Body of pancreas (tissue), 4 donors: Measurements from ENCODE around the gene TPCN2. TPM values are rescaled to one million over a fixed set of nuclear protein-coding genes. Genes with fewer than 3 reads are reported as not detected.
A peak's percentile ranks its signal among the peaks of the same experiment; 100 is the strongest.

Experiments used
- ATAC-seq: fragments of 150-250 bp; one replicate; pipeline ENCODE4 v1.9.1; 2016
- DNase-seq, 4 donors: peaks; one replicate each; pipeline ENCODE4 v3.0.0-alpha.2; 2019
- H3K27ac ChIP-seq, 4 donors: fragments of 200-600 bp; sonication (generic); 1 replicate in 3 of 4; 2 replicates in 1 of 4; pipeline versions ENCODE4 v1.5.1 to v1.6.1; 2016 to 2019; ENCODE audit warnings: mild to moderate bottlenecking in 1 of 4, mixed read lengths in 1 of 4, moderate library complexity in 1 of 4
- H3K27me3 ChIP-seq, 2 donors: fragments of 200-600 bp; sonication (generic); one replicate each; pipeline ENCODE4 v1.6.0; 2016; ENCODE audit warnings: mild to moderate bottlenecking in 1 of 2
- H3K36me3 ChIP-seq, 2 donors: fragments of 200-600 bp; sonication (generic); replicated peaks in 1 of 2; 2 replicates each; pipeline ENCODE4 v1.5.1; 2016; ENCODE audit warnings: low read depth in 2 of 2; ENCODE audit not compliant: insufficient read depth in 1 of 2
- H3K4me1 ChIP-seq: fragments of 200-600 bp; sonication (generic); one replicate; pipeline ENCODE4 v1.6.0; 2016
- H3K4me3 ChIP-seq, 2 donors: fragments of 200-600 bp; sonication (generic); 1 replicate in 1 of 2; 2 replicates in 1 of 2; pipeline ENCODE4 v1.5.1; 2016 to 2019
- H3K9me3 ChIP-seq, 3 donors: fragments of 200-600 bp; sonication (generic); 1 replicate in 2 of 3; 2 replicates in 1 of 3; pipeline ENCODE4 v1.5.1; 2016
- CTCF ChIP-seq, 7 experiments: fragments of 450-650 bp in 4 of 7; fragments of 200-600 bp in 3 of 7; sonication (generic) in 3 of 7; IDR thresholded peaks; one replicate each; pipeline ENCODE4 v1.5.1; 2016 to 2019; ENCODE audit warnings: antibody characterized with exemption in 7 of 7
- POLR2A ChIP-seq, 3 donors: fragments of 450-650 bp; IDR thresholded peaks; one replicate each; pipeline ENCODE4 v1.6.1; 2016; ENCODE audit warnings: antibody characterized with exemption in 3 of 3, mild to moderate bottlenecking in 2 of 3
- WGBS, 2 donors: methylation state at CpG; one replicate each; pipeline ENCODE4 v1.1.5; 2017; 5-methylcytosine and 5-hydroxymethylcytosine counted together
- intact Hi-C: fragments of 100-400 bp; cut with DNase I; formaldehyde crosslinking; loops from one replicate; pipeline ENCODE4 v1.15.1; 2023
- total RNA-seq, 2 donors: library from RNA; depleted of rRNA; stranded (reverse); fragments of >200 nt; gene quantifications; one replicate each; pipeline ENCODE4 v1.1.0, GENCODE V29; 2016

The TPCN2 gene
- total RNA-seq, 2 donors from 2014 or later: 10.9 to 18.9 TPM

DNA sequence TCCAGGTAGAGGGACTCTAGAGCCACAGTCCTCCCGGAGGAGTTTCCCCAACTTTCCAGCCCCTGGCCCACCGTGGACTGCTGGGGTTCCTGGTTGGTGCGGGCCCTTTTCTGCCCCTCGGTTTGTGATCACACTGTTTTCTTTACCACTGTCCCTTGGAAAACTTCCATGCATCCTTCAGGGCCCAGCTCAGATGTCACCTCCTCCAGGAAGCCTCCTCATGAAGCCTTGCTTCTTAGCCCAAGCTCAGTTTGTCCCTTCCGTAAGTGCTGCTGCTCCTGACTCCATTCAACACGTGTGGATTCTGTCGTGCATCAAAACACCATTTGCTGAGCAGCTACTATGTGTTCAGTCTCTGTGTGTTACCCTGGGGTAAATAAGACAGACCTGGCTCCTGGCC lies 15.9 kb upstream of the TPCN2 start:
- no peaks in the 10 kb centered on the region for H3K27me3 ChIP-seq
- DNase-seq (no peak), ATAC-seq (no peak)
- no peaks in the 10 kb centered on the region for H3K9me3 ChIP-seq
- intact Hi-C loops: no loop called here
- H3K27ac ChIP-seq: no peak overlapping the region
- WGBS, 2 donors: 77 to 83% methylated on average over 7 of the region's 7 CpGs
- no peaks in the 10 kb centered on the region for H3K4me1 ChIP-seq
- H3K4me3 ChIP-seq: no peak overlapping the region
- no peaks in the 10 kb centered on the region for H3K36me3 ChIP-seq
- TF ChIP-seq CTCF (IDR thresholded peaks at IDR 0.05) (no peak), POLR2A (IDR thresholded peaks at IDR 0.05) (no peak)

- no peak for ATAC-seq
- Histone ChIP-seq H3K27ac (no peak overlapping the region), H3K4me3 (no peak overlapping the region), H3K36me3 (no peaks in the 10 kb centered on the region), H3K27me3 (no peaks in the 10 kb centered on the region), H3K4me1 (no peaks in the 10 kb centered on the region), H3K9me3 (no peaks in the 10 kb centered on the region)
- TF ChIP-seq POLR2A (IDR thresholded peaks at IDR 0.05) (no peak), CTCF (IDR thresholded peaks at IDR 0.05) (no peak)
- intact Hi-C loops: no loop called here
- 66 to 71% methylated on average over 1 to 3 of the region's 11 CpGs for WGBS, 2 donors
- no peak for DNase-seq
Measured at GRCh38 chr11:69033431-69033830, 15.3 kb upstream of the TPCN2 start.

GRCh38 chr11:69034123-69034867 lies 14.4 kb upstream of the TPCN2 start:
- Histone ChIP-seq H3K36me3 (no peaks in the 10 kb centered on the region), H3K27ac (no peak overlapping the region), H3K27me3 (no peaks in the 10 kb centered on the region), H3K4me3 (no peak overlapping the region), H3K4me1 (no peaks in the 10 kb centered on the region), H3K9me3 (no peaks in the 10 kb centered on the region)
- DNase-seq (no peak), ATAC-seq (no peak)
- intact Hi-C loops: no loop called here
- WGBS, 2 donors: 75 to 77% methylated on average over 21 to 22 of the region's 22 CpGs
- no peak for TF ChIP-seq POLR2A (IDR thresholded peaks at IDR 0.05)
- TF ChIP-seq CTCF (IDR thresholded peaks at IDR 0.05): no peak

GRCh38 chr11:69035150-69035945 lies 13.4 kb upstream of the TPCN2 start:
- Histone ChIP-seq H3K4me1 (no peaks in the 10 kb centered on the region), H3K36me3 (no peaks in the 10 kb centered on the region), H3K27ac (peak overlapping the region in 1 of 4 donors; percentile 6), H3K4me3 (no peak overlapping the region), H3K9me3 (no peaks in the 10 kb centered on the region), H3K27me3 (no peaks in the 10 kb centered on the region)
- 67 to 77% methylated on average over 15 to 20 of the region's 21 CpGs for WGBS, 2 donors
- intact Hi-C loops: no loop called here
- ATAC-seq (no peak), DNase-seq (no peak)
- TF ChIP-seq CTCF (IDR thresholded peaks at IDR 0.05) (no peak), POLR2A (IDR thresholded peaks at IDR 0.05) (no peak)
